ENCODE data around the gene YAP1.

The YAP1 gene

GRCh38 chr11:102117472-102118113, 7.3 kb downstream of the YAP1 start:
- DNase-seq (ENCODE audit: low read depth), result no peak

GRCh38 chr11:102118937-102119336, 8.7 kb downstream of the YAP1 start:
- DNase-seq (ENCODE audit: low read depth), result no peak

GRCh38 chr11:102119997-102120396, 9.8 kb downstream of the YAP1 start:
- DNase-seq (ENCODE audit: low read depth), result no peak

- no peak for DNase-seq (ENCODE audit: low read depth)
Measured at GRCh38 chr11:102120437-102120973, 10.3 kb downstream of the YAP1 start.

- no peak for DNase-seq (ENCODE audit: low read depth)
Measured at GRCh38 chr11:102121329-102121728, 11.1 kb downstream of the YAP1 start.

DNA sequence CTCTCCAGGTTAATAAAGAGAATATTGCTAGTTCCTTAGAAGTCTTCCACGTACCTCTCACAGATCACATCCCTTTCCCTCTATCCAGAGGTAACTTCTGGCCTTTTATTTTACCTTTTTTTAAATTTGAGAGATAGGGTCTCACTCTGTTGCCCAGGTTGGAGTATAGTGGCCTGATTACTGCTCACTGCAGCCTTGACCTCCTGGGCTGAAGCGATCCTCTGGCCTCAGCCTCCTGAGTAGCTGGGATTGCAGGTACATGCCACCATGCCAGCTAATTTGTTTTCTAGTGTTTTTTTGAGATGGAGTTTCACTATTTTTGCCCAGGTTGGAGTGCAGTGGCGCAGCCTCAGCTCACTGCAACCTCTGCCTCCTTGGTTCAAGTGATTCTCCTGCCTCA, 24.4 kb downstream of the YAP1 start:
- no peak for DNase-seq (ENCODE audit: low read depth)

- DNase-seq (ENCODE audit: low read depth), result no peak
Measured at GRCh38 chr11:102135256-102135655, 25.0 kb downstream of the YAP1 start.

- no peak for DNase-seq (ENCODE audit: low read depth)
Measured at GRCh38 chr11:102138223-102138622, 28.0 kb downstream of the YAP1 start.

DNA sequence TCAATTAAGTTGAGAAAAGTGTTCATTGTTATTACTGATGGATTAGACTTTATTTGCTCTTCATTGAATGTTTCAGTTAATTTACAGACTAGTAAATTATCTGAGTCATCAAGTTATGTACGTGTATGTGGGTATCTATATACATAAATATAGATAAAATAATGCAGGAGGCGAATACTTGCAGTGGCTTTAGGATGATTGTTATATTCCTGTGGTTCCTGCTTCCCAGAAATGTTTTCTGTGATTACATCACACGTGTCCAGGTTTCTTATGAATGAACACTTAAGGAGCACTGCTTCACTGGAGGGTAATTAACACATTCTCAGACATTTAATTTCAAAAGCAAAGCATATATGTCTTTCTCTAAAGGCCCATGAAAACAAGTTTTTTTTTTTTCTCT, 28.4 kb downstream of the YAP1 start:
- no peak for DNase-seq (ENCODE audit: low read depth)

GRCh38 chr11:102139081-102139498, 28.8 kb downstream of the YAP1 start:
- no peak for DNase-seq (ENCODE audit: low read depth)

DNA sequence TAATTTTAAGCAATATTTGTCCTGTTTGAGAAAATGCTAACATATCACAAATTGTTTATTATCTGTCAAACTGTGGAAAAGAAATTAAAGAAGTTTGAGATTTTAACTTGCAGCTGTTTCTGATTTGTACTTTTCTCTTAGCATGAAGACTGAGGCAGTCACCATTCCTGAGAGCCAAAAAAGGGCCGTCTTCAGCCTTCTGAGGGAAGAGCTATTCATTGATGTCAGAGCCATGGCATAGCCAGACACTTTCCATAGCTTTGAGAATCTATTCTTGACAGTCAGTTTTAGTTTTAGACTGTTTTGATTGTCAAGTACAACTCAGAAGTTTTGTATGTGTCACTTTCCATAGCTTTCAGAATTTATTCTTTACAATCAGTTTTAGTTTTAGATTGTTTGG, 32.1 kb downstream of the YAP1 start:
- no peak for DNase-seq (ENCODE audit: low read depth)

DNA sequence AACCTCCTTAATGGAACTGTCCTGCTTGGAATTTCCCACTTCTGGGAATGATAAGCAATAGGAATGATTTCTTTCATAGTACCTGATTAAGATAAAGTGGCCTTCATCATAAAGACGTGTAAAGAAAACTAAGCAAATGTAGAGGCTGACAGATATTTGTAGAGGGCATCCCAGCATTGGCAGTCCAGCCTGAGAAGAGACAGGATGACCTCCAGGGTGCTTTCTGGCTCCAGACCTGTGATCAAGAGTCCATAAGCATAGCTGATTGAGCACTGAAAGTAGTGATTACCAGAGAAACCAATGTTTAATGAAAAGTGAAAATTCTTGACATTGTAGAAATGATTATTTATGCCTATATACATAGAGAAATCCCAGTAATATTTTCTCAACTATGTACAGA, 33.6 kb downstream of the YAP1 start:
- no peak for DNase-seq (ENCODE audit: low read depth)

DNA sequence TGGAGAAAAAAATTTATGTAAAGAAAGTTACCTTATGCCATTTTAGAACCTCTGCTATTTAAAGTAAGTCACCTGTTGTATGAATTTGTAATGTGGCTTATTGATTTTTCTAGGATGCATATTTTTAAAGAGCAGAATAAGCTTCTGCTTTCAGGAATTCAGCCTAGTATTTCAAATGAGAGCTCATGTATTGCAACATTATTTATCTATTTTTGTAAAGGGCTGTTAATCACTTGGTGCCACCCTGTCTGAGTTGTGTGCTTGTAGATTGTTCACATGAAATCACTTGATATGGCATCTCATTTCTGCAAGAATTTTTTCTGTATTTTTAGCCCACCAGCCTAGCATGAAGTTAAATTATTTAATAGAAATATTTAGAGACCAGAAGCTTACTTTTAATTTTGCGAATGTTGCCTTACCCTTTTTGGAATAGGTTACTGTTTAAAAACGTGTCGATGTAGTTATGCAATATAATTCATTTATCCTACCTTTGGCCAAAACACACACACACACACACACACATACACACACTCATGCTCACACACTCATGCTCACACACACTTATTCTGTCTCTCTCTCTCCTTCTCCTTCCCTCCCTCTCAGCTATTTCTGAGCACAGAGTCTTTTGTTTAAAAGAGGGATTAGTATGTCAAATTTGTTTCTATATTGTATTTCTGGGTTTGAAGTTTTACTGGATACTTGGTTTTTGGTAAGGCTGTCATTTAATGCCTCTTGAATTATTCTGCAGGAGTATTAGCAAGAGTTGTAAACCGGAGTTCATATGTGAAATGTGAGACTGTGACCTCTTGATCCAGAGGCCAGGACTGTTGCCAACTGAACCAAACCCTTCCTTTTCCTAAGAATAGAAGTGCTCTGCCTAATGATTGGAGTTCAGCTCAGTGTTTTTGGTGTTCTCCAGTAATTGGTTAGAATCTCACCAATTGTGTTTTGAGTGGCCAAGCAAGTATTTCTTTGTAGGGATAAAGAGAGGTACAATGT, 34.4 kb downstream of the YAP1 start:
- no peak for DNase-seq (ENCODE audit: low read depth)

- no peak for DNase-seq (ENCODE audit: low read depth)
Measured at GRCh38 chr11:102147015-102147414, 36.8 kb downstream of the YAP1 start.

GRCh38 chr11:102147632-102148031, 37.4 kb downstream of the YAP1 start:
- DNase-seq (ENCODE audit: low read depth), result no peak

- DNase-seq (ENCODE audit: low read depth), result no peak
Measured at GRCh38 chr11:102148059-102148458, 37.8 kb downstream of the YAP1 start.

DNA sequence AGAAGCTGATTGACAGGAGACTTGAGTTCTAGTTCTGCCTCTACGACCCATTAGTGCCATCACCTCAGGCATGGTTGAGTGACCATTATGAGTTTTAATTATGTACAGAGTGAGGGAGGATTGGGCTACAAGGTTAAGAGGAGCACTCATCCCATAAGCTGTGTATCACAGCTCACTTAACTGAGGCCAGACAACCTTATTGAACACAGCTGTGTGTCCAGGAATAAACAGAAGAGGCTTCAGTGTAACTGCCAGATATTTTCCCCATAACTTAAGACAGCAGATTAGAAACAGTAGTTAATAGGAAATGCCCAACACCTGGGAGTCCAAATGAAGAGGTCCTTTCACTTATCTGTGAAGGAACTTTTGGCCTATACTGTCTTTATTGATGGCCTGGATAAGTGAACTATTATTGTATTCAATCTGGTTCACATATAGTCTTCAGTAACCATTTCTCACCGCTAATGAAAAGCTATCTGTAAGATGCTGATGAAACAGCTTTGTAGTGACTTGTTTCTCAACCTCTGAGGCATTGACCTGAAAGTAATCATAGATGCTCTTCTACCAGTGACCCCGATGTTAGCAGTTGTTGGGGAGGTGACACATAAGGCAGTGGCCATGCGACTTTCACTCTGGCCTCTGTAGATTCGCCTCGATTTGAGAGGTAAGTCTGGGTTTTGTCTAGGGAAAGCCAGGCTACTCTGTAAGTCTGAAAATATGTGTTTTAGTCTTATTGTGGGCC, 41.7 kb downstream of the YAP1 start:
- DNase-seq (ENCODE audit: low read depth), result no peak

GRCh38 chr11:102153082-102153481, 42.8 kb downstream of the YAP1 start:
- no peak for DNase-seq (ENCODE audit: low read depth)

DNA sequence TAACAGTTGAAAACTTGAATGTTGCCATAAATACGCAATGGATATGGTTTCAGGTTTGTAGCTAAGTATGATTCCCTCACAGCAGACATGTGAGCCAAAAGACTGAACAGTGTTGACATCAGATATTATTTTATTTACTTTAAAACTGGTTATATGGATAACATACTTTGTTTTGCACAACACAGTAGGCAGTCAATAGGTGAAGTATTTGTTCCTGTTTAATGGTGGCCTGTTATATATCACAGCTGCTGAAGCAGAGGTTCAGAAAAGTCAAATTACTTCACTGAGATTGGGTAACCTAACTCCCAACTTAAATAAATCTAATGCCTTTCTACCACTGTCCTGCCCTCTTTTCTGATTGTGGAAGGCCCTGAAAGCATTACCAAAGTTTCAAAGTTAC, 44.6 kb downstream of the YAP1 start:
- no peak for DNase-seq (ENCODE audit: low read depth)

DNA sequence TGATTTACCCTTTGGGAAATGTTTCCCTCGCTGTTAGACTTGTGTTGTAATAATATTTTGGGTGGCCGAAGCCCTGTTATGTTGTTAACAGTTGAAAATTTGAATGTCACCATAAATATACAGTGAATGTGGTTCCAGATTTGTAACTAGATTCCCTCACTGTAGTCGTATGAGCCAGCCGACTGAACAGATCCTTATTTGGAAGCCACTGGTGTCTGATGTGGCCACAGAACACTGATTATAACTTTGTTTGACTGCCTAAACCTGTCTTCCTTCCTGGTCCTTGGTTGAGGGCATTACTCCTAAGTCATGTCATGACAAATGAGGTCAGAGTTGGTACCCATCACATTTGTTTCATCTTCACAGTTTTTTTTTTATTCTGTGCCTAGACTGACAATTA, 45.4 kb downstream of the YAP1 start:
- no peak for DNase-seq (ENCODE audit: low read depth)

GRCh38 chr11:102157219-102157618, 47.0 kb downstream of the YAP1 start:
- DNase-seq (ENCODE audit: low read depth), result no peak

- DNase-seq (ENCODE audit: low read depth), result no peak
Measured at GRCh38 chr11:102158164-102158735, 48.0 kb downstream of the YAP1 start.

All from activated T-helper 1 cell treated with Interleukin-2 at 50 U/mL for 16 hours (primary cell).